OCI-LY7 (cell line): ENCODE data around the gene RNF126. TPM values are rescaled to one million over a fixed set of nuclear protein-coding genes. Genes with fewer than 3 reads are reported as not detected.

Source experiments
- Bru-seq: library from RNA; stranded (reverse); fragments of 400-500 nt; gene quantifications from one replicate; lab custom pipeline; 2021; lab: Mats Ljungman, UMichigan
- BruChase-seq, 2 experiments: library from RNA; stranded (reverse); fragments of 400-500 nt; gene quantifications; one replicate each; lab custom pipeline; 2021; lab: Mats Ljungman, UMichigan
- BruUV-seq: library from RNA; stranded (reverse); fragments of 400-500 nt; replicated peaks from 2 replicates; lab custom pipeline; 2021; lab: Mats Ljungman, UMichigan
- CTCF ChIA-PET: fragments of 300-600 bp; sonication (Branson Sonifier 250); formaldehyde crosslinking; loops from one replicate; lab custom pipeline; 2022; ENCODE audit warnings: antibody characterized with exemption; ENCODE audit not compliant: unreplicated experiment; lab: Charles Lee
- POLR2A ChIA-PET: fragments of 300-600 bp; sonication (Branson Sonifier 250); formaldehyde crosslinking; loops from one replicate; lab custom pipeline; 2022; ENCODE audit warnings: antibody characterized with exemption; lab: Charles Lee
- DNase-seq: peaks from one replicate; pipeline ENCODE4 v3.0.0-alpha.2; 2015; ENCODE audit warnings: low spot score
- H2AFZ ChIP-seq: fragments of 200-600 bp; sonication (generic), shearing (Covaris generic); 2 replicates; pipeline ENCODE4 v1.6.1; 2014; ENCODE audit warnings: mild to moderate bottlenecking, antibody characterized with exemption, low read length, moderate library complexity
- H3K27ac ChIP-seq: fragments of 200-600 bp; sonication (generic); 2 replicates; pipeline ENCODE4 v1.5.1; 2014; ENCODE audit warnings: mixed run types, low read depth, mild to moderate bottlenecking, moderate library complexity, low read length, inconsistent platforms; ENCODE audit not compliant: poor library complexity, severe bottlenecking
- H3K36me3 ChIP-seq: fragments of 200-600 bp; sonication (generic); 2 replicates; pipeline ENCODE4 v1.6.1; 2014; ENCODE audit warnings: mild to moderate bottlenecking, antibody characterized with exemption, low read length, moderate library complexity, mixed read lengths; ENCODE audit not compliant: insufficient read depth
- H3K4me1 ChIP-seq: fragments of 200-600 bp; sonication (generic); 2 replicates; pipeline ENCODE4 v1.5.1; 2014; ENCODE audit warnings: mild to moderate bottlenecking, low read length; ENCODE audit not compliant: insufficient read depth, poor library complexity, severe bottlenecking
- H3K4me2 ChIP-seq: fragments of 200-600 bp; sonication (generic); 2 replicates; pipeline ENCODE4 v1.6.1; 2014; ENCODE audit warnings: mild to moderate bottlenecking, low read length
- H3K4me3 ChIP-seq: fragments of 200-600 bp; sonication (generic); 2 replicates; pipeline ENCODE4 v1.5.1; 2014; ENCODE audit warnings: mild to moderate bottlenecking, low read depth, low read length; ENCODE audit not compliant: poor library complexity, severe bottlenecking
- H3K79me2 ChIP-seq: fragments of 200-600 bp; sonication (generic); 2 replicates; pipeline ENCODE4 v1.6.1; 2016; ENCODE audit warnings: low read depth, mild to moderate bottlenecking, low read length, moderate library complexity, mixed read lengths; ENCODE audit not compliant: insufficient read depth
- H3K9me2 ChIP-seq: fragments of 200-600 bp; sonication (generic); 2 replicates; pipeline ENCODE4 v1.6.1; 2016; ENCODE audit warnings: mild to moderate bottlenecking, low read length, mixed read lengths; ENCODE audit not compliant: insufficient read depth
- H3K9me3 ChIP-seq: fragments of 200-600 bp; sonication (generic); 2 replicates; pipeline ENCODE4 v1.6.1; 2014; ENCODE audit warnings: mild to moderate bottlenecking, mixed run types, low read length, mixed read lengths
- H4K20me1 ChIP-seq: fragments of 200-600 bp; sonication (generic); 2 replicates; pipeline ENCODE4 v1.6.1; 2014; ENCODE audit warnings: mild to moderate bottlenecking, antibody characterized with exemption, low read length, moderate library complexity, mixed read lengths; ENCODE audit not compliant: insufficient read depth
- CTCF ChIP-seq: fragments of 200-600 bp; sonication (generic); conservative IDR thresholded peaks from 2 replicates; pipeline ENCODE4 v1.5.1; 2014; ENCODE audit warnings: mild to moderate bottlenecking, antibody characterized with exemption, low read length, moderate library complexity, mixed read lengths
- EZH2phosphoT487 ChIP-seq: fragments of 200-600 bp; sonication (generic); IDR thresholded peaks from 2 replicates; pipeline ENCODE4 v1.6.1; 2018; ENCODE audit warnings: low read depth, borderline replicate concordance, mild to moderate bottlenecking, mixed run types, antibody characterized with exemption, low read length, moderate library complexity, mixed read lengths
- intact Hi-C: fragments of 100-400 bp; cut with micrococcal nuclease; formaldehyde crosslinking; loops from one replicate; pipeline ENCODE4 v1.10.0; 2022; ENCODE audit not compliant: unreplicated experiment
- long read RNA-seq: library from polyadenylated mRNA; stranded (forward); transcript quantifications from one replicate; pipeline ENCODE4 v2.0.0, GENCODE V29; 2022
- total RNA-seq, 2 experiments: library from RNA; depleted of rRNA in 1 of 2; stranded (reverse); fragments of >200 nt in 1 of 2; shearing (Covaris generic) in 1 of 2; gene quantifications; 2 replicates each; pipeline ENCODE4 v1.2.3, GENCODE V29; 2014 to 2022

The RNF126 gene
- total RNA-seq (2014; rRNA removed; shearing (Covaris generic)) (85.8 and 98.6 TPM in 2 replicates), total RNA-seq (2022) (104 and 106 TPM in 2 replicates), Bru-seq, nascent RNA (percentile 62 among the genes with signal in this experiment), BruChase-seq, experiment 1, labeled RNA remaining after a 6-hour chase (percentile 75 among the genes with signal in this experiment), BruChase-seq, experiment 2, labeled RNA remaining after a 2-hour chase (percentile 74 among the genes with signal in this experiment)
- long read RNA-seq, transcript RNF126-201 (9 exons, 1,694 nt) = major isoform, 190 of 309 reads
- long read RNA-seq, transcript RNF126-203 (9 exons, 963 nt) = minor isoform, 32 of 309 reads
- long read RNA-seq, partial matches to known transcripts = 10 of 309 reads
- long read RNA-seq, other reads (novel, unspliced or antisense) = 70 of 309 reads

DNA sequence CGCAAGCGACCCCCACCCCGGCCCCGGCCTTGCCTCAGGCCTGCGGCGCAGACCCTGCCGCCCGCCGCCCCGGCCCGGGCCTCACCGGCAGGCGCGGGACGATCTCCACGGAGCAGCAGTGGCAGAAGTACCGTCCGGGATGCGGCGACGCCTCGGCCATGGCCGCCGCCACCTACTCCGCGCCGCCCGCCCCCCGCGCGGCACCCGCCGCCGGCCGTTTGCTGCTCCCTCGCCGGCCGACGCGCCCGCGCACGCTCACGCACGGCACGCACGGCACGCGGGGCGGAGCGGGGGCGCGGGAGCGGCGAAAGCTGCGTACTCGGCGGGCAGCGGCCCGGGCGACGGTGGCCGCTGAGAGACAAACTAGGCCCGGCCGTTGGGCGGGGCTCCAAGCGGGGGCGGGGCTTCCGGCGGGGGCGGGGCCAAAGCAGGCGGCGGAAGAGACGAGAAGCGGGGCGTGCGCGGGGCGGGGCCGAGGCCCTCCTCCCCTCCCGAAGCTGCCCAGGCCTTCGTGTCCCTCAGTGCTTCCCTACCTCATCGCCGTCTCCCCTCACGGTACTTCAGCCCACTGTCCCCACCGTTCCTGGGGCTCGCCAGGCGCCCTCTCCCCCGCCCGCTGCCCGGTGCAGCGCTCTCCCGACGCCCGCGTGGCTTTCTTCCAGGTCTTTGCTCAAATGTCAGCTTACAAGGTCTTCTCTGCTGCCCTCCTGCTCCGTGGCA is at the start of gene RNF126:
Gene RNF126 (minus strand): TSS at position 253 of the 720 bp plus-strand sequence. CDS start 93 bp downstream, at position 160.
- peaks cover 19% of the 10 kb centered on the region for H4K20me1 ChIP-seq
- no peaks in the 10 kb centered on the region for H3K9me3 ChIP-seq
- TF ChIP-seq CTCF (no peak), EZH2phosphoT487 (no peak)
- peaks cover 53% of the 10 kb centered on the region for H3K79me2 ChIP-seq
- POLR2A ChIA-PET = interaction anchor here (0.9 kb wide), 1 partner anchor 17 kb away, joined by 3 read pairs; no protein-coding TSS in a partner anchor
- DNase-seq = peak; percentile 93
- peak within 1 kb of the TSS; percentile 72; the same call in 1 of the 2 replicates for H2AFZ ChIP-seq
- H3K4me2 ChIP-seq = peak within 1 kb of the TSS; percentile 100
- no peaks in the 10 kb centered on the region for H3K9me2 ChIP-seq
- H3K27ac ChIP-seq = peak within 1 kb of the TSS; percentile 81
- H3K36me3 ChIP-seq = peaks cover 38% of the 10 kb centered on the region
- H3K4me1 ChIP-seq = peaks cover 44% of the 10 kb centered on the region
- BruUV-seq = no TSS peak
- intact Hi-C loops = loop anchor here (2.0 to 5.0 kb wide), 2 partner anchors 91 to 134 kb away; partner anchors contain the start of genes BSG and PTBP1
- peak within 1 kb of the TSS; percentile 100 for H3K4me3 ChIP-seq
- CTCF ChIA-PET = interaction anchor here (0.6 kb wide), 1 partner anchor 119 kb away, joined by 3 read pairs; no protein-coding TSS in a partner anchor

- Histone ChIP-seq H3K27ac (no peak overlapping the region), H3K9me3 (no peaks in the 10 kb centered on the region; the same call in 1 of the 2 replicates), H3K9me2 (no peaks in the 10 kb centered on the region), H4K20me1 (no peaks in the 10 kb centered on the region), H3K36me3 (no peaks in the 10 kb centered on the region), H3K79me2 (no peaks in the 10 kb centered on the region), H3K4me3 (no peak overlapping the region), H3K4me1 (no peaks in the 10 kb centered on the region), H2AFZ (no peak overlapping the region), H3K4me2 (no peak overlapping the region)
- BruUV-seq = no TSS peak
- ChIA-PET CTCF (no interaction called here), POLR2A (no interaction called here)
- DNase-seq = no peak
- no peak for TF ChIP-seq EZH2phosphoT487
- TF ChIP-seq CTCF = no peak
- intact Hi-C loops = no loop called here
These were observed 48.2 kb upstream of the RNF126 start for GRCh38 chr19:711254-711653.
